IMR-90 (cell line): Measurements from ENCODE around the gene CTBP2. TPM values are rescaled to one million over a fixed set of nuclear protein-coding genes. Genes with fewer than 3 reads are reported as not detected.

Source experiments
- ATAC-seq: fragments of 200-7000 bp; cut with Tn5 transposase; 2 replicates; pipeline ENCODE4 v1.9.1; 2020; ENCODE audit warnings: low read depth, mild to moderate bottlenecking, moderate library complexity
- BruUV-seq: library from RNA; stranded (reverse); fragments of 400-500 nt; replicated peaks from 2 replicates; lab custom pipeline; 2021; lab: Mats Ljungman, UMichigan
- CTCF ChIA-PET: fragments of 300-600 bp; formaldehyde crosslinking; extraction: SDS; loops from one replicate; lab custom pipeline; 2021; ENCODE audit warnings: antibody characterized with exemption; lab: Yijun Ruan, JAX
- POLR2A ChIA-PET: fragments of 300-600 bp; sonication (Branson Sonifier 250); formaldehyde crosslinking; loops from one replicate; lab custom pipeline; 2022; ENCODE audit warnings: antibody characterized with exemption; ENCODE audit not compliant: unreplicated experiment; lab: Charles Lee
- DNase-seq: peaks from one replicate; pipeline ENCODE4 v3.0.0; 2013
- H2AFZ ChIP-seq: replicated peaks from 2 replicates; pipeline ENCODE3; 2013; ENCODE audit warnings: low read length, mild to moderate bottlenecking; ENCODE audit not compliant: poor library complexity
- H2AK5ac ChIP-seq: 2 replicates; pipeline ENCODE4 v1.6.1; 2013; ENCODE audit warnings: low read depth, low read length, inconsistent platforms
- H2AK9ac ChIP-seq: replicated peaks from 2 replicates; pipeline ENCODE3; 2013; ENCODE audit warnings: mild to moderate bottlenecking, low read depth, low read length, moderate library complexity; ENCODE audit not compliant: poor library complexity
- H2BK120ac ChIP-seq: 2 replicates; pipeline ENCODE4 v1.6.1; 2013; ENCODE audit warnings: low read depth, low read length, inconsistent platforms
- H2BK15ac ChIP-seq: 3 replicates; pipeline ENCODE4 v1.6.1; 2013; ENCODE audit warnings: low read depth, low read length, inconsistent platforms
- H2BK20ac ChIP-seq: 2 replicates; pipeline ENCODE4 v1.6.1; 2013; ENCODE audit warnings: low read depth, mild to moderate bottlenecking, inconsistent platforms, low read length, moderate library complexity
- H2BK5ac ChIP-seq: 2 replicates; pipeline ENCODE4 v1.6.1; 2013; ENCODE audit warnings: mild to moderate bottlenecking, low read depth, low read length, inconsistent platforms; ENCODE audit not compliant: poor library complexity, severe bottlenecking
- H3K14ac ChIP-seq: replicated peaks from 2 replicates; pipeline ENCODE4 v1.6.1; 2013; ENCODE audit warnings: low read depth, low read length, inconsistent platforms
- H3K18ac ChIP-seq: 2 replicates; pipeline ENCODE4 v1.6.1; 2013; ENCODE audit warnings: low read depth, low read length, control low read depth
- H3K23ac ChIP-seq: 2 replicates; pipeline ENCODE4 v1.6.1; 2013; ENCODE audit warnings: low read depth, low read length, inconsistent platforms
- H3K27ac ChIP-seq: 2 replicates; pipeline ENCODE4 v1.5.1; 2013; ENCODE audit warnings: mild to moderate bottlenecking, control low read depth, low read length; ENCODE audit not compliant: insufficient read depth
- H3K27me3 ChIP-seq: 2 replicates; pipeline ENCODE4 v1.6.1; 2013; ENCODE audit warnings: low read length; ENCODE audit not compliant: control insufficient read depth, insufficient read depth
- H3K36me3 ChIP-seq: 2 replicates; pipeline ENCODE4 v1.6.1; 2013; ENCODE audit warnings: low read length, mixed read lengths; ENCODE audit not compliant: control insufficient read depth, insufficient read depth
- H3K4ac ChIP-seq: 2 replicates; pipeline ENCODE4 v1.6.1; 2013; ENCODE audit warnings: low read depth, low read length, inconsistent platforms
- H3K4me1 ChIP-seq: 2 replicates; pipeline ENCODE4 v1.6.1; 2013; ENCODE audit warnings: low read length, mixed read lengths; ENCODE audit not compliant: control insufficient read depth, insufficient read depth
- H3K4me2 ChIP-seq: 2 replicates; pipeline ENCODE4 v1.6.1; 2013; ENCODE audit warnings: low read depth, mild to moderate bottlenecking, control low read depth, low read length, moderate library complexity
- H3K4me3 ChIP-seq: 2 replicates; pipeline ENCODE4 v1.5.1; 2013; ENCODE audit warnings: low read depth, mild to moderate bottlenecking, control low read depth, low read length, moderate library complexity; ENCODE audit not compliant: insufficient read depth
- H3K56ac ChIP-seq: 2 replicates; pipeline ENCODE4 v1.6.1; 2013; ENCODE audit warnings: low read length, inconsistent platforms; ENCODE audit not compliant: insufficient read depth; ENCODE audit errors: extremely low read depth
- H3K79me1 ChIP-seq, 2 experiments: 2 replicates each; pipeline ENCODE4 v1.6.1; 2013; ENCODE audit warnings: low read length in 2 of 2, inconsistent platforms in 1 of 2, low read depth in 1 of 2
- H3K9ac ChIP-seq: 2 replicates; pipeline ENCODE4 v1.6.1; 2013; ENCODE audit warnings: low read depth, low read length, control low read depth
- H3K9me1 ChIP-seq: 2 replicates; pipeline ENCODE4 v1.6.1; 2013; ENCODE audit warnings: low read length, inconsistent platforms; ENCODE audit not compliant: insufficient read depth
- H3K9me3 ChIP-seq: 2 replicates; pipeline ENCODE4 v1.6.1; 2013; ENCODE audit warnings: low read length; ENCODE audit not compliant: control insufficient read depth, insufficient read depth
- H4K20me1 ChIP-seq: 2 replicates; pipeline ENCODE4 v1.6.1; 2013; ENCODE audit warnings: low read length, inconsistent platforms; ENCODE audit not compliant: insufficient read depth
- H4K5ac ChIP-seq: 2 replicates; pipeline ENCODE4 v1.6.1; 2013; ENCODE audit warnings: mild to moderate bottlenecking, low read depth, low read length, control low read depth
- H4K8ac ChIP-seq, 2 experiments: 2 replicates each; pipeline ENCODE4 v1.6.1; 2013; ENCODE audit warnings: low read depth in 2 of 2, low read length in 2 of 2, control low read depth in 1 of 2, inconsistent platforms in 1 of 2
- H4K91ac ChIP-seq: 2 replicates; pipeline ENCODE4 v1.6.1; 2013; ENCODE audit warnings: low read depth, low read length, inconsistent platforms; ENCODE audit not compliant: insufficient read depth
- BHLHE40 ChIP-seq: fragments of 150-350 bp; IDR thresholded peaks from 2 replicates; pipeline ENCODE4 v1.6.1; 2016; ENCODE audit warnings: mild to moderate bottlenecking, low read depth, low read length
- CEBPB ChIP-seq: IDR thresholded peaks from 2 replicates; pipeline ENCODE4 v1.6.1; 2012; ENCODE audit warnings: low read depth, low read length, improper control_type of control experiment
- CHD1 ChIP-seq: IDR thresholded peaks from 2 replicates; pipeline ENCODE4 v1.6.1; 2012; ENCODE audit warnings: low read depth, low read length, improper control_type of control experiment
- FOS ChIP-seq: fragments of 150-350 bp; IDR thresholded peaks from 2 replicates; pipeline ENCODE4 v1.6.1; 2016; ENCODE audit warnings: low read depth, low read length
- MAZ ChIP-seq: IDR thresholded peaks from 2 replicates; pipeline ENCODE4 v1.6.1; 2012; ENCODE audit warnings: low read depth, mild to moderate bottlenecking, low read length, improper control_type of control experiment, moderate library complexity, borderline replicate concordance
- POLR2A ChIP-seq: IDR thresholded peaks from 2 replicates; pipeline ENCODE4 v1.6.1; 2012; ENCODE audit warnings: mild to moderate bottlenecking, low read depth, low read length
- RAD21 ChIP-seq: IDR thresholded peaks from 2 replicates; pipeline ENCODE4 v1.6.1; 2012; ENCODE audit warnings: low read length, improper control_type of control experiment
- RCOR1 ChIP-seq: IDR thresholded peaks from 2 replicates; pipeline ENCODE4 v1.6.1; 2012; ENCODE audit warnings: mild to moderate bottlenecking, low read length, improper control_type of control experiment; ENCODE audit not compliant: insufficient replicate concordance
- USF2 ChIP-seq: fragments of 150-350 bp; IDR thresholded peaks from 2 replicates; pipeline ENCODE4 v1.6.1; 2017; ENCODE audit warnings: mild to moderate bottlenecking, antibody characterized with exemption, low read length, low read depth
- WGBS, 2 experiments: methylation state at CpG; one replicate each; pipeline versions ENCODE4 v1.1.5 to v1.1.7; 2013; ENCODE audit warnings: missing lambda C conversion rate in 2 of 2; ENCODE audit not compliant: insufficient read length in 1 of 2; ENCODE audit errors: extremely low coverage in 2 of 2; 5-methylcytosine and 5-hydroxymethylcytosine counted together
- dilution Hi-C: fragments of 300-500 bp; cut with HindIII; formaldehyde crosslinking; loops from one replicate; pipeline ENCODE4 v1.14.3; 2018; ENCODE audit warnings: low sequenced_read_pairs; ENCODE audit not compliant: unreplicated experiment
- in situ Hi-C: fragments of 300-500 bp; cut with MboI; formaldehyde crosslinking; loops from 3 replicates; pipeline ENCODE4 v1.14.3; 2019; ENCODE audit warnings: low sequenced_read_pairs, inconsistent platforms, mixed read lengths
- intact Hi-C: fragments of 100-400 bp; cut with micrococcal nuclease; formaldehyde crosslinking; loops from 2 replicates; pipeline ENCODE4 v1.10.0; 2022
- polyA plus RNA-seq, 3 experiments: library from polyadenylated mRNA; depleted of rRNA; stranded (reverse); fragments of >200 nt; gene quantifications; 2 replicates each; pipeline ENCODE4 v1.2.3, GENCODE V29; 2012; ENCODE audit warnings: low replicate concordance in 1 of 3
- total RNA-seq: library from RNA; depleted of rRNA; stranded (reverse); fragments of >200 nt; gene quantifications from 2 replicates; pipeline ENCODE4 v1.2.3, GENCODE V29; 2012

Gene CTBP2
- total and polyA plus RNA-seq, 2 of the 4 experiments (the other 2 are of a cell fraction): 81.0 to 86.6 TPM

- DNase-seq (no peak), ATAC-seq (no peak)
- WGBS, 2 experiments: no CpG with 5 or more reads among the region's 9 CpGs
- Histone ChIP-seq H4K91ac (no peak overlapping the region), H3K4me3 (no peak overlapping the region), H3K9me3 (no peaks in the 10 kb centered on the region), H2BK15ac (no peak overlapping the region), H3K36me3 (peaks cover 17% of the 10 kb centered on the region), H4K8ac (no peak overlapping the region), H3K27ac (no peak overlapping the region), H3K18ac (no peak overlapping the region), H3K56ac (no peak overlapping the region), H3K9me1 (peaks cover 27% of the 10 kb centered on the region), H2BK20ac (no peak overlapping the region), H4K20me1 (peaks cover 78% of the 10 kb centered on the region), H3K79me1 (peaks cover 44 to 88% of the 10 kb centered on the region in 2 experiments), H3K4me2 (no peak overlapping the region), H2AK9ac (no peak overlapping the region), H3K9ac (no peak overlapping the region), H3K14ac (no peak overlapping the region), H2AFZ (no peak overlapping the region), H2AK5ac (no peak overlapping the region), H3K27me3 (no peaks in the 10 kb centered on the region), H2BK5ac (no peak overlapping the region), H3K4me1 (peaks cover 12% of the 10 kb centered on the region), H4K5ac (no peak overlapping the region), H3K4ac (no peak overlapping the region), H2BK120ac (no peak overlapping the region), H3K23ac (no peak overlapping the region)
- TF ChIP-seq FOS (no peak), MAZ (no peak), USF2 (no peak), RCOR1 (no peak), POLR2A (no peak), CHD1 (no peak), CEBPB (no peak), BHLHE40 (no peak), RAD21 (no peak)
- in situ Hi-C loops: no loop called here
- POLR2A ChIA-PET: no interaction called here
- intact Hi-C loops: loop anchor here (10.0 kb wide), 1 partner anchor 153 kb away; no protein-coding TSS in a partner anchor
- CTCF ChIA-PET: no interaction called here
- BruUV-seq: no TSS peak
- dilution Hi-C loops: no loop called here
Measured at GRCh38 chr10:125067764-125068163, 92.6 kb downstream of the CTBP2 start.
